ENCODE measurements around the gene MYMK.

MYMK gene

DNA sequence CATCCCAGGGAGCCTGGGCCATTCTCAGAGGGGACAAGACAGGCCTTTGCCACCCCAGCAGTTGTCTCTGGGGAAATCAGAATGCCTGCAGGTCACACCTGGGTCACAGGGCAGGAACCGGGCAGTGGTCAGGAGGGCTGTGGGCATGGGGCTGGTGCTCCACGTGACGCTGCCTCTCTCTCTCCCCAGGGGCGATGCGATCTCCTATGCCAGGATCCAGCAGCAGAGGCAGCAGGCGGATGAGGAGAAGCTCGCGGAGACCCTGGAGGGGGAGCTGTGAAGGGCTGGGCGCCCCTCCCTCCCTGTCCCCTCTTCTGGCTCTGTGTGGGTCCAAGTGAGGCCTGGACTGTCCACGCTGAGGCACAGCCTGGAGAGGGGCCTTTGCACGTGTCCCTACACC, 56.4 kb downstream of the MYMK start:
- no peak for DNase-seq (ENCODE audit: low read depth in 2 of 2)

DNA sequence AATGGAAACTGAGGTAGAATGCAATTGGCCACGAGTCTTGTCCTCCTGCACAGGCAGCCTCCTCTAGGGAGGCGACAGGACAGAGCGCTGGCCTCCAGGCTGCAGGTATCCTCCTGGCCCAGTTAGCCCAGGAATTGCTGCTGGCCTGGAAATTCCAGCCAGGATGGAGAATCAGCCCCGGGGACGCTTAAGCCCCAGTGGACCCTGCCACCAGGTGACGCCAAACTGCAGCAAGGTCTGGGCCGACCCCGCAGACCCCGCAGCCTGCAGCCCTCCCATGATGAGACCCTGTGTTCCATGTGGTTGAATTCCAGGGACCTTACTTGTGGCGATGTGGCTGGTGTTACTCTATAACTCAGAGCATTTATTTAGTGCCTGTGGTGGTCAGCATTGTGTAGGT, 57.7 kb downstream of the MYMK start:
- no peak for DNase-seq (ENCODE audit: low read depth in 2 of 2)

DNA sequence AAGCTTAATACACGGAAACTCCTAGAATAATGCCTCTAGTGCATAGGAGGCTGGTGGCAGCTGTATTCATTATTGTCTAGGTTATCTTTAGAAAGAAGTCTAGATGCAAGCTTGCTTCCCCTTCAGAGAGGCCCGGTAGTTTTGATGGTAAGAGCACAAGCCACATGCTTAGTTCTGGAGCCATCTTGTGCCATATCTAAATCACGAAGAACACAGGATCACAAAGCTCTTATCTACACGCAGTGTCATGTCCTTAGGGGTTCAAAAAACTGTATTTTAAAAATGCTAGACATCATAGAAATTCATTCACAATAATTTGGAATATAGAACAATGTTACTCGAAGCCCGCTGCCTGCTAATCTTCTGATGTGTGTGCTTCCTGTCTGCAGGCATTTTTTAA, 58.8 kb downstream of the MYMK start:
- no peak for DNase-seq (ENCODE audit: low read depth in 2 of 2)

DNA sequence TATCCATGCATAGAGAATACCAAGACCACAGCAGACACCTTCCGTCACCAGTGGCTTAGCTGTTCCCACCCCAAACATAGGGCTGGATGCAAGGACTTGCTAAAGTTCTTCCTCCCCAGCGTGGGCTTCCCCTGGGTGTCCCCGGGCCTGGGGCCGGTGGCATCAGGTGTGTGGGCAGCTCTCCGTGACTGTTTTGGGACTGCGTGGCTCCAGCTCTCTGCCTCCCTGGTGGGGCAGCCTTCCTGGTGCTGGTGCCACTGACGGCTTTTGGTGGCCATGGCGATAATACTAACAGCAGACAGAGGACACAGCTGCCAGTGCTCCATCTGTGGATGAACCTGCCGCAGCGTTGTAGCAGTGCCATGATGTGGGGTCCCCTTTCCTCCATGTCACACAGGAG, 60.1 kb downstream of the MYMK start:
- DNase-seq (ENCODE audit: low read depth in 2 of 2), result no peak

Measured in stimulated activated CD8-positive, alpha-beta memory T cell treated with anti-CD3 and anti-CD28 coated beads, Interleukin-15, amount 100 ng/mL, for 4 hours (primary cell).